Peyer's patch (tissue), 4 donors: Measurements from ENCODE around the gene SATB1. TPM values are rescaled to one million over a fixed set of nuclear protein-coding genes. Genes with fewer than 3 reads are reported as not detected.
A peak's percentile ranks its signal among the peaks of the same experiment; 100 is the strongest.

Experiments used
- DNase-seq, 3 donors: peaks; one replicate each; pipeline ENCODE4 v3.0.0-alpha.2; 2017 to 2019
- H3K27ac ChIP-seq, 4 donors: fragments of 200-600 bp; sonication (generic); one replicate each; pipeline ENCODE4 v1.5.1; 2016 to 2019
- H3K27me3 ChIP-seq, 2 donors: fragments of 200-600 bp; sonication (generic); one replicate each; pipeline ENCODE4 v1.5.1; 2019
- H3K36me3 ChIP-seq, 3 donors: fragments of 200-600 bp; sonication (generic); one replicate each; pipeline ENCODE4 v1.5.1; 2016 to 2019
- H3K4me1 ChIP-seq, 4 donors: fragments of 200-600 bp; sonication (generic); one replicate each; pipeline ENCODE4 v1.5.1; 2016 to 2019
- H3K4me3 ChIP-seq, 4 donors: fragments of 200-600 bp; sonication (generic); 1 replicate in 3 of 4; 2 replicates in 1 of 4; pipeline ENCODE4 v1.5.1; 2016 to 2019; ENCODE audit warnings: mild to moderate bottlenecking in 1 of 4
- H3K9me3 ChIP-seq, 4 donors: fragments of 200-600 bp; sonication (generic); one replicate each; pipeline ENCODE4 v1.5.1; 2016 to 2019; ENCODE audit warnings: mild to moderate bottlenecking in 1 of 4
- CTCF ChIP-seq, 6 experiments: fragments of 450-650 bp in 4 of 6; fragments of 200-600 bp in 2 of 6; sonication (generic) in 1 of 6; IDR thresholded peaks; one replicate each; pipeline ENCODE4 v1.5.1; 2017 to 2019; ENCODE audit warnings: antibody characterized with exemption in 6 of 6, mild to moderate bottlenecking in 3 of 6, moderate library complexity in 1 of 6
- POLR2A ChIP-seq, 2 donors: fragments of 450-650 bp; IDR thresholded peaks; one replicate each; pipeline ENCODE4 v1.5.1; 2017; ENCODE audit warnings: antibody characterized with exemption in 2 of 2, mild to moderate bottlenecking in 2 of 2, moderate library complexity in 2 of 2
- total RNA-seq, 4 donors: library from RNA; depleted of rRNA; stranded (reverse); fragments of >200 nt; gene quantifications; one replicate each; pipeline ENCODE4 v1.1.0, GENCODE V29; 2016

The SATB1 gene
- total RNA-seq, 4 donors from 2014 or later: 46.6 to 101 (median 63.2) TPM

- peak overlapping the region in 1 of 4 donors; percentile 27 for H3K27ac ChIP-seq
- H3K27me3 ChIP-seq: no peaks in the 10 kb centered on the region
- H3K4me3 ChIP-seq: no peak overlapping the region
- H3K9me3 ChIP-seq: no peaks in the 10 kb centered on the region
- TF ChIP-seq POLR2A (IDR thresholded peaks at IDR 0.05): no peak
- TF ChIP-seq CTCF (IDR thresholded peaks at IDR 0.05): no peak
- H3K36me3 ChIP-seq: no peaks in the 10 kb centered on the region
- H3K4me1 ChIP-seq: no peaks in the 10 kb centered on the region
- peak; percentile 29 to 67 (median 64) for DNase-seq
Measured at GRCh38 chr3:18438586-18438985, 13.4 kb upstream of the SATB1 start.

- no peaks in the 10 kb centered on the region for H3K36me3 ChIP-seq
- no peak overlapping the region for H3K4me3 ChIP-seq
- TF ChIP-seq CTCF (IDR thresholded peaks at IDR 0.05): no peak
- TF ChIP-seq POLR2A (IDR thresholded peaks at IDR 0.05): no peak
- H3K9me3 ChIP-seq: no peaks in the 10 kb centered on the region
- no peaks in the 10 kb centered on the region for H3K27me3 ChIP-seq
- H3K4me1 ChIP-seq: no peaks in the 10 kb centered on the region
- DNase-seq: no peak
- no peak overlapping the region for H3K27ac ChIP-seq
Measured at GRCh38 chr3:18436213-18436612, 11.1 kb upstream of the SATB1 start.

GRCh38 chr3:18434711-18435110 is 9.6 kb upstream of the SATB1 start:
- Histone ChIP-seq H3K4me1 (no peaks in the 10 kb centered on the region), H3K36me3 (no peaks in the 10 kb centered on the region), H3K9me3 (no peaks in the 10 kb centered on the region), H3K4me3 (no peak overlapping the region), H3K27me3 (no peaks in the 10 kb centered on the region), H3K27ac (no peak overlapping the region)
- TF ChIP-seq CTCF (IDR thresholded peaks at IDR 0.05) (no peak), POLR2A (IDR thresholded peaks at IDR 0.05) (no peak)
- DNase-seq: no peak

GRCh38 chr3:18432752-18433151 is 7.6 kb upstream of the SATB1 start:
- TF ChIP-seq POLR2A (IDR thresholded peaks at IDR 0.05) (no peak), CTCF (IDR thresholded peaks at IDR 0.05) (no peak)
- Histone ChIP-seq H3K27ac (no peak overlapping the region), H3K27me3 (no peaks in the 10 kb centered on the region), H3K9me3 (no peaks in the 10 kb centered on the region), H3K4me3 (no peak overlapping the region), H3K36me3 (no peaks in the 10 kb centered on the region), H3K4me1 (no peaks in the 10 kb centered on the region)
- DNase-seq: no peak

- Histone ChIP-seq H3K4me3 (no peak overlapping the region), H3K27ac (no peak overlapping the region), H3K4me1 (peaks cover 0 to 4% (median 0%) of the 10 kb centered on the region in 4 donors), H3K27me3 (no peaks in the 10 kb centered on the region), H3K9me3 (no peaks in the 10 kb centered on the region), H3K36me3 (no peaks in the 10 kb centered on the region)
- DNase-seq: no peak
- TF ChIP-seq POLR2A (IDR thresholded peaks at IDR 0.05) (no peak), CTCF (IDR thresholded peaks at IDR 0.05) (no peak)
Measured at GRCh38 chr3:18431266-18431665, 6.1 kb upstream of the SATB1 start.
